HUDEP-2 (cell line): Measurements from ENCODE around the gene OXT.
"Not testable (repeated sequence)": the region's sequence is repeated elsewhere in the genome, so short reads cannot be mapped to it uniquely, and the experiment has no call there.

Source experiments
- DNase-seq, 76 experiments: peaks; one replicate each; lab custom pipeline; 2025; ENCODE audit not compliant: unreplicated experiment in 76 of 76; lab: John Stamatoyannopoulos, UW

Gene OXT

GRCh38 chr20:3071610-3072529, at the start of gene OXT:
Gene OXT, plus strand, starts transcription at chr20:3071620. Its CDS starts 36 bp downstream, at chr20:3071656.
- DNase-seq: peak in 1 of 76 experiments; percentile 25

GRCh38 chr20:3021777-3022176, 49.6 kb upstream of the OXT start:
- DNase-seq: no peak

- DNase-seq: not testable (repeated sequence)
Observed at GRCh38 chr20:3022559-3023490, 48.6 kb upstream of the OXT start.

GRCh38 chr20:3027987-3028386, 43.4 kb upstream of the OXT start:
- DNase-seq: no peak

- DNase-seq: no peak
Observed at GRCh38 chr20:3031524-3032147, 39.8 kb upstream of the OXT start.

- no peak for DNase-seq
Observed at GRCh38 chr20:3032624-3033023, 38.8 kb upstream of the OXT start.

- DNase-seq: no peak
Observed at GRCh38 chr20:3037654-3038053, 33.8 kb upstream of the OXT start.

- DNase-seq: no peak
Observed at GRCh38 chr20:3038454-3038853, 33.0 kb upstream of the OXT start.

GRCh38 chr20:3039426-3039825, 32.0 kb upstream of the OXT start:
- no peak for DNase-seq

GRCh38 chr20:3040086-3040485, 31.3 kb upstream of the OXT start:
- DNase-seq: no peak

- DNase-seq: no peak
Observed at GRCh38 chr20:3041854-3042409, 29.5 kb upstream of the OXT start.

- no peak for DNase-seq
Observed at GRCh38 chr20:3042625-3043024, 28.8 kb upstream of the OXT start.

GRCh38 chr20:3043322-3043721, 28.1 kb upstream of the OXT start, which contains the start of gene GNRH2:
Gene GNRH2, plus strand, starts transcription at chr20:3043622. Its CDS starts 793 bp downstream, at chr20:3044415.
- DNase-seq: no peak

GRCh38 chr20:3044336-3044965, 27.0 kb upstream of the OXT start:
- DNase-seq: no peak

- peak in 63 of 76 experiments; percentile 12 to 86 (median 67) for DNase-seq
Observed at GRCh38 chr20:3045042-3045815, 26.2 kb upstream of the OXT start.

GRCh38 chr20:3045816-3046676, 25.4 kb upstream of the OXT start, which contains the start of gene MRPS26:
Gene MRPS26, plus strand, starts transcription at chr20:3046052. Its CDS starts 17 bp downstream, at chr20:3046069.
- DNase-seq: peak in 72 of 76 experiments; percentile 15 to 89 (median 71)

- DNase-seq: peak in 2 of 76 experiments; percentile 13 to 17
Observed at GRCh38 chr20:3046677-3047462, 24.6 kb upstream of the OXT start.
